Nephron (organoid): Measurements from ENCODE around the gene AP2S1.
A peak's percentile ranks its signal among the peaks of the same experiment; 100 is the strongest.

ENCODE experiments used
- H3K27ac Mint-ChIP-seq, 3 experiments: 2 replicates each; pipeline ENCODE4 v1.8.0; 2020; ENCODE audit warnings: mixed read lengths in 3 of 3, mild to moderate bottlenecking in 2 of 3, moderate library complexity in 1 of 3
- H3K27me3 Mint-ChIP-seq: 2 replicates; pipeline ENCODE4 v1.8.0; 2021; ENCODE audit warnings: low read depth, mild to moderate bottlenecking, moderate library complexity, mixed read lengths
- H3K36me3 Mint-ChIP-seq: 2 replicates; pipeline ENCODE4 v1.8.0; 2020; ENCODE audit warnings: low read depth, mixed read lengths
- H3K4me1 Mint-ChIP-seq: 2 replicates; pipeline ENCODE4 v1.8.0; 2020; ENCODE audit warnings: mixed read lengths
- H3K4me3 Mint-ChIP-seq, 3 experiments: 2 replicates each; pipeline ENCODE4 v1.8.0; 2020; ENCODE audit warnings: mild to moderate bottlenecking in 3 of 3, mixed read lengths in 3 of 3, moderate library complexity in 2 of 3
- H3K9me3 Mint-ChIP-seq: 2 replicates; pipeline ENCODE4 v1.8.0; 2020; ENCODE audit warnings: mixed read lengths
- CTCF ChIP-seq, 3 experiments: fragments of 200-600 bp; sonication (generic); IDR thresholded peaks; one replicate each; pipeline ENCODE4 v1.5.0; 2021; ENCODE audit warnings: antibody characterized with exemption in 3 of 3; ENCODE audit not compliant: unreplicated experiment in 3 of 3

Gene AP2S1

GRCh38 chr19:46868025-46868802 lies 17.6 kb upstream of the AP2S1 start:
- peak overlapping the region in 2 of 3 experiments; percentile 21 to 23 for H3K27ac Mint-ChIP-seq
- no peaks in the 10 kb centered on the region for H3K27me3 Mint-ChIP-seq
- H3K4me1 Mint-ChIP-seq, result peaks cover 31% of the 10 kb centered on the region

GRCh38 chr19:46867170-46867569 lies 16.5 kb upstream of the AP2S1 start:
- peak overlapping the region in 2 of 3 experiments; percentile 7 to 36 for H3K27ac Mint-ChIP-seq
- TF ChIP-seq CTCF (IDR thresholded peaks at IDR 0.05; ENCODE audit: unreplicated experiment in 3 of 3), result no peak
- H3K4me1 Mint-ChIP-seq, result peaks cover 31% of the 10 kb centered on the region
- H3K36me3 Mint-ChIP-seq, result peaks cover 5% of the 10 kb centered on the region
- no peaks in the 10 kb centered on the region for H3K9me3 Mint-ChIP-seq
- no peak overlapping the region for H3K4me3 Mint-ChIP-seq
- H3K27me3 Mint-ChIP-seq, result no peaks in the 10 kb centered on the region

More at GRCh38 chr19:46868025-46868802, 17.6 kb upstream of the AP2S1 start:
- H3K9me3 Mint-ChIP-seq, result no peaks in the 10 kb centered on the region
- peaks cover 5% of the 10 kb centered on the region for H3K36me3 Mint-ChIP-seq
- no peak for TF ChIP-seq CTCF (IDR thresholded peaks at IDR 0.05; ENCODE audit: unreplicated experiment in 3 of 3)
- no peak overlapping the region for H3K4me3 Mint-ChIP-seq

- TF ChIP-seq CTCF (IDR thresholded peaks at IDR 0.05; ENCODE audit: unreplicated experiment in 3 of 3), result no peak
- Mint-ChIP-seq H3K4me1 (peaks cover 31% of the 10 kb centered on the region), H3K27ac (peak overlapping the region in 2 of 3 experiments; percentile 3 to 24), H3K36me3 (peaks cover 5% of the 10 kb centered on the region), H3K4me3 (no peak overlapping the region), H3K9me3 (no peaks in the 10 kb centered on the region), H3K27me3 (no peaks in the 10 kb centered on the region)
Measured at GRCh38 chr19:46866407-46867136, 15.9 kb upstream of the AP2S1 start.

GRCh38 chr19:46863818-46864629 lies 13.4 kb upstream of the AP2S1 start:
- Mint-ChIP-seq H3K27me3 (no peaks in the 10 kb centered on the region), H3K4me1 (peaks cover 36% of the 10 kb centered on the region), H3K4me3 (no peak overlapping the region), H3K27ac (no peak overlapping the region), H3K9me3 (no peaks in the 10 kb centered on the region), H3K36me3 (peaks cover 5% of the 10 kb centered on the region)
- TF ChIP-seq CTCF (IDR thresholded peaks at IDR 0.05; ENCODE audit: unreplicated experiment in 3 of 3), result no peak

- H3K9me3 Mint-ChIP-seq, result no peaks in the 10 kb centered on the region
- no peak overlapping the region for H3K27ac Mint-ChIP-seq
- no peaks in the 10 kb centered on the region for H3K27me3 Mint-ChIP-seq
- H3K4me1 Mint-ChIP-seq, result peaks cover 32% of the 10 kb centered on the region
- TF ChIP-seq CTCF (IDR thresholded peaks at IDR 0.05; ENCODE audit: unreplicated experiment in 3 of 3), result no peak
- peaks cover 5% of the 10 kb centered on the region for H3K36me3 Mint-ChIP-seq
- H3K4me3 Mint-ChIP-seq, result no peak overlapping the region
Measured at GRCh38 chr19:46862974-46863632, 12.5 kb upstream of the AP2S1 start.
